Measurements from ENCODE around the gene CCNQ.

The CCNQ gene

GRCh38 chrX:153598541-153599191, at the start of gene CCNQ:
Gene CCNQ (minus strand): TSS chrX:153599139. CDS start chrX:153599073, 66 bp downstream.
- DNase-seq, result no peak

GRCh38 chrX:153647461-153648357, 48.8 kb upstream of the CCNQ start:
- no peak for DNase-seq

- DNase-seq, result no peak
Observed at GRCh38 chrX:153646620-153647373, 47.9 kb upstream of the CCNQ start, which contains the start of gene DUSP9. Gene DUSP9 (plus strand): TSS chrX:153647203. CDS start chrX:153647954, 751 bp downstream.

- no peak for DNase-seq
Observed at GRCh38 chrX:153645921-153646488, 47.1 kb upstream of the CCNQ start.

- DNase-seq, result no peak
Observed at GRCh38 chrX:153645151-153645550, 46.2 kb upstream of the CCNQ start.

GRCh38 chrX:153644356-153645125, 45.6 kb upstream of the CCNQ start:
- DNase-seq, result no peak

- no peak for DNase-seq
Observed at GRCh38 chrX:153643431-153644351, 44.8 kb upstream of the CCNQ start.

GRCh38 chrX:153642655-153643430, 43.9 kb upstream of the CCNQ start:
- no peak for DNase-seq

GRCh38 chrX:153642051-153642654, 43.2 kb upstream of the CCNQ start:
- DNase-seq, result no peak

GRCh38 chrX:153641627-153642026, 42.7 kb upstream of the CCNQ start:
- DNase-seq, result no peak

GRCh38 chrX:153640736-153641575, 42.0 kb upstream of the CCNQ start:
- DNase-seq, result no peak

GRCh38 chrX:153640045-153640686, 41.2 kb upstream of the CCNQ start:
- DNase-seq, result no peak

GRCh38 chrX:153639177-153640044, 40.5 kb upstream of the CCNQ start:
- no peak for DNase-seq

GRCh38 chrX:153638436-153639176, 39.7 kb upstream of the CCNQ start:
- no peak for DNase-seq

GRCh38 chrX:153638041-153638371, 39.1 kb upstream of the CCNQ start:
- no peak for DNase-seq
